Calu3 (cell line): ENCODE measurements around the gene PACS2. TPM values are rescaled to one million over a fixed set of nuclear protein-coding genes. Genes with fewer than 3 reads are reported as not detected.

Source experiments
- BruUV-seq: library from RNA; stranded (reverse); fragments of 400-500 nt; replicated peaks from 2 replicates; lab custom pipeline; 2021; lab: Mats Ljungman, UMichigan
- CTCF ChIA-PET: fragments of 300-600 bp; sonication (Branson Sonifier 250); formaldehyde crosslinking; loops from one replicate; lab custom pipeline; 2022; ENCODE audit warnings: antibody characterized with exemption; lab: Charles Lee
- DNase-seq: peaks from one replicate; pipeline ENCODE4 v3.0.0; 2022
- H3K27ac Mint-ChIP-seq: one replicate; pipeline ENCODE4 v1.8.0; 2022; ENCODE audit warnings: mixed read lengths; ENCODE audit not compliant: unreplicated experiment
- H3K27me3 Mint-ChIP-seq: one replicate; pipeline ENCODE4 v1.8.0; 2022; ENCODE audit warnings: mixed read lengths; ENCODE audit not compliant: unreplicated experiment
- H3K36me3 Mint-ChIP-seq: one replicate; pipeline ENCODE4 v1.8.0; 2022; ENCODE audit warnings: mild to moderate bottlenecking, moderate library complexity, mixed read lengths; ENCODE audit not compliant: insufficient read depth, unreplicated experiment
- H3K4me1 Mint-ChIP-seq: one replicate; pipeline ENCODE4 v1.8.0; 2022; ENCODE audit warnings: mild to moderate bottlenecking, low read depth, mixed read lengths; ENCODE audit not compliant: unreplicated experiment
- H3K4me3 Mint-ChIP-seq: one replicate; pipeline ENCODE4 v1.8.0; 2022; ENCODE audit warnings: mild to moderate bottlenecking, low read depth, moderate library complexity, mixed read lengths; ENCODE audit not compliant: unreplicated experiment
- H3K9me3 Mint-ChIP-seq: one replicate; pipeline ENCODE4 v1.8.0; 2022; ENCODE audit warnings: low read depth, mixed read lengths; ENCODE audit not compliant: unreplicated experiment
- CTCF ChIP-seq: fragments of 200-600 bp; IDR thresholded peaks from one replicate; pipeline ENCODE4 v1.8.0; 2022; ENCODE audit warnings: antibody characterized with exemption; ENCODE audit not compliant: unreplicated experiment
- intact Hi-C: fragments of 100-400 bp; cut with micrococcal nuclease; formaldehyde crosslinking; loops from one replicate; pipeline ENCODE4 v1.10.0; 2022; ENCODE audit not compliant: unreplicated experiment
- total RNA-seq: library from RNA; stranded (reverse); gene quantifications from 2 replicates; pipeline ENCODE4 v1.2.3, GENCODE V29; 2022

Gene PACS2
- total RNA-seq, 1 experiment from 2014 or later, result 77.3 TPM

- Mint-ChIP-seq H3K27me3 (no peaks in the 10 kb centered on the region), H3K4me3 (peak overlapping the region; percentile 93), H3K36me3 (peaks cover 46% of the 10 kb centered on the region), H3K9me3 (no peaks in the 10 kb centered on the region), H3K27ac (peak overlapping the region; percentile 85), H3K4me1 (peaks cover 27% of the 10 kb centered on the region)
- intact Hi-C loops, result no loop called here
- DNase-seq, result no peak
- TF ChIP-seq CTCF, result no peak
- CTCF ChIA-PET, result interaction anchor here (0.7 kb wide), 1 partner anchor 60 kb away, joined by 3 read pairs; no protein-coding TSS in a partner anchor
- no TSS peak for BruUV-seq
Measured at GRCh38 chr14:105420101-105420973, 105.8 kb downstream of the PACS2 start.

GRCh38 chr14:105420974-105421674 is 106.6 kb downstream of the PACS2 start:
- TSS peak; percentile 32 for BruUV-seq
- no peak for TF ChIP-seq CTCF
- intact Hi-C loops, result no loop called here
- H3K27me3 Mint-ChIP-seq, result no peaks in the 10 kb centered on the region
- no peak for DNase-seq
- H3K36me3 Mint-ChIP-seq, result peaks cover 48% of the 10 kb centered on the region
- H3K27ac Mint-ChIP-seq, result peak overlapping the region; percentile 85
- H3K9me3 Mint-ChIP-seq, result no peaks in the 10 kb centered on the region
- peaks cover 27% of the 10 kb centered on the region for H3K4me1 Mint-ChIP-seq
- CTCF ChIA-PET, result interaction anchor here (0.7 kb wide), 1 partner anchor 60 kb away, joined by 3 read pairs; no protein-coding TSS in a partner anchor
- peak overlapping the region; percentile 93 for H3K4me3 Mint-ChIP-seq

DNA sequence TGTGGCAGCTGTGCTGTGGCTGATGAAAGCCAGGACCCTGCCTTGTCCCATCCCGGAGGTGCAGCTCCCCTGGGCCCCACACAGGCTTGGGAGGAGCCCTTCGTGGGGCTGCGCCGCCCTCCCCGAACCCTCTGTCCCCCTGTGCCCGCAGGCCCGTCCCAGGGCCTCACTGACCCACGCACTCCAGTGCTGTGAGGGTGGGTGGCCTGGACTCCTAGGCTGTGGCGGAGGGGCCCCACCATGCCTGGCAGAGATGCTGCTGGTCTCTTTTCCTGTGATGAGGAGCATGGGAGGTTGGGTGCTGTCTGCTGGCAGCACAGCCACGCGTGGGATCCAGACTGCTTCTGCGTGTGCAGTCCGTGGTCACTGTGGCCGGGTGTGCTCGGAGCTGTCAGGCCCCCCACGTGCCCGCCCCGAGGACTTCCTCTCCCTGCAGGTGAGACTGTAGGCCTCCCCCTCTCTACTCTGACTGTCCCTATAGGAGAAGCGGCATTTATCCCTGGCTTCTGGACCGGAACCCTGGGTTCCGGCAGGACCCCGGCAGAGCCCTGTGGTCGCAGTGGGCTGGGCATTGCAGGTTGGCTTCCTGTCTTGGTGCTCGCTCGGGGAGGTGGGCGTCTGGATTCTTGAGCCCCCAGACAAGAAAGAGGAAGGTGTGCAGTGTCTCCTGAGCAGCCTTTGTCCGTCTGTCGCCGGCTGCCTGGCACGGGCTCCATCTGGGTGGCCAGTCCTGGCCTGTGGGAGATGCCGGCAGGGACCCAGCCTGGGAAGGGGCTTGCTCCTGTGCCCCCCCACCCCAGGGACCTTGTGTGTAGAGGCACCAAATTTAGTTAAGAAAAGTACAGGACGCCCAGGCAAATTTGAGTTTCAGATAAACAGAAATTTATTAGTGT is 107.4 kb downstream of the PACS2 start:
- TF ChIP-seq CTCF, result no peak
- CTCF ChIA-PET, result no interaction called here
- Mint-ChIP-seq H3K27me3 (no peaks in the 10 kb centered on the region), H3K4me3 (peak overlapping the region; percentile 93), H3K36me3 (peaks cover 55% of the 10 kb centered on the region), H3K27ac (no peak overlapping the region), H3K4me1 (peaks cover 27% of the 10 kb centered on the region), H3K9me3 (no peaks in the 10 kb centered on the region)
- DNase-seq, result no peak
- intact Hi-C loops, result no loop called here
- no TSS peak for BruUV-seq
